Neural cell (in vitro differentiated cells): ENCODE results near the gene TNNT3. TPM values are rescaled to one million over a fixed set of nuclear protein-coding genes. Genes with fewer than 3 reads are reported as not detected.

Source experiments
- H2AFZ ChIP-seq: fragments of 200-600, 300-800 bp; sonication (generic), shearing (Covaris generic); 2 replicates; pipeline ENCODE4 v1.6.0; 2014; ENCODE audit warnings: low read depth, mild to moderate bottlenecking, antibody characterized with exemption, low read length, moderate library complexity
- H3F3A ChIP-seq: fragments of 200-600 bp; shearing (Covaris generic); 2 replicates; pipeline ENCODE4 v1.6.1; 2016; ENCODE audit warnings: mild to moderate bottlenecking, moderate library complexity, mixed read lengths, antibody characterized with exemption, low read length; ENCODE audit not compliant: insufficient read depth, poor library complexity, severe bottlenecking
- H3K27ac ChIP-seq: fragments of 200-600, 300-800 bp; sonication (generic), shearing (Covaris generic); 2 replicates; pipeline ENCODE4 v1.5.1; 2014; ENCODE audit warnings: mild to moderate bottlenecking, low read length, moderate library complexity
- H3K27me3 ChIP-seq: fragments of 300-800, 200-600 bp; sonication (generic), shearing (Covaris generic); 2 replicates; pipeline ENCODE4 v1.6.0; 2014; ENCODE audit warnings: mild to moderate bottlenecking, low read depth, low read length, moderate library complexity; ENCODE audit not compliant: insufficient read depth
- H3K36me3 ChIP-seq: fragments of 300-800, 200-600 bp; sonication (generic), shearing (Covaris generic); 2 replicates; pipeline ENCODE4 v1.5.1; 2014; ENCODE audit warnings: mild to moderate bottlenecking, antibody characterized with exemption, low read length, moderate library complexity; ENCODE audit not compliant: insufficient read depth
- H3K4me2 ChIP-seq: fragments of 300-800, 200-600 bp; sonication (generic), shearing (Covaris generic); 2 replicates; pipeline ENCODE4 v1.6.0; 2014; ENCODE audit warnings: mild to moderate bottlenecking, low read length
- H3K4me3 ChIP-seq: fragments of 300-800, 200-600 bp; sonication (generic), shearing (Covaris generic); 2 replicates; pipeline ENCODE4 v1.5.1; 2014; ENCODE audit warnings: mild to moderate bottlenecking, low read length, moderate library complexity
- H3K79me2 ChIP-seq: fragments of 200-600 bp; shearing (Covaris generic); replicated peaks from 2 replicates; pipeline ENCODE4 v1.6.0; 2014; ENCODE audit warnings: mild to moderate bottlenecking, low read length, moderate library complexity; ENCODE audit not compliant: insufficient read depth
- H3K9ac ChIP-seq: fragments of 300-800, 200-600 bp; sonication (generic), shearing (Covaris generic); 2 replicates; pipeline ENCODE4 v1.6.1; 2016; ENCODE audit warnings: mild to moderate bottlenecking, low read length, mixed read lengths
- H3K9me2 ChIP-seq: fragments of 200-600 bp; shearing (Covaris generic); 2 replicates; pipeline ENCODE4 v1.6.1; 2016; ENCODE audit warnings: mild to moderate bottlenecking, low read length, mixed read lengths; ENCODE audit not compliant: insufficient read depth
- H3K9me3 ChIP-seq: fragments of 200-600, 300-800 bp; sonication (generic), shearing (Covaris generic); 2 replicates; pipeline ENCODE4 v1.6.1; 2016; ENCODE audit warnings: mild to moderate bottlenecking, mixed run types, low read length, moderate library complexity, mixed read lengths
- H4K20me1 ChIP-seq: fragments of 200-600 bp; shearing (Covaris generic); 2 replicates; pipeline ENCODE4 v1.6.1; 2016; ENCODE audit warnings: mild to moderate bottlenecking, mixed run types; ENCODE audit not compliant: insufficient read depth
- CTCF ChIP-seq: fragments of 450-650 bp; IDR thresholded peaks from 2 replicates; pipeline ENCODE4 v1.5.1; 2014; ENCODE audit warnings: antibody characterized with exemption, mild to moderate bottlenecking, moderate library complexity; ENCODE audit not compliant: poor library complexity, severe bottlenecking
- EP300 ChIP-seq: fragments of 450-650 bp; conservative IDR thresholded peaks from 2 replicates; pipeline ENCODE4 v1.6.1; 2014; ENCODE audit warnings: antibody characterized with exemption, mild to moderate bottlenecking, moderate library complexity; ENCODE audit not compliant: poor library complexity, severe bottlenecking
- EZH2 ChIP-seq: fragments of 200-600, 300-800 bp; shearing (Covaris generic), sonication (generic); IDR thresholded peaks from 2 replicates; pipeline ENCODE4 v1.6.1; 2014; ENCODE audit warnings: antibody characterized with exemption, low read length, borderline replicate concordance, mild to moderate bottlenecking; ENCODE audit not compliant: insufficient read depth, poor library complexity, severe bottlenecking
- MXI1 ChIP-seq: fragments of 450-650 bp; conservative IDR thresholded peaks from 2 replicates; pipeline ENCODE4 v1.6.1; 2014; ENCODE audit warnings: antibody characterized with exemption, mild to moderate bottlenecking; ENCODE audit not compliant: poor library complexity, severe bottlenecking
- POLR2AphosphoS5 ChIP-seq: IDR thresholded peaks from 2 replicates; pipeline ENCODE4 v1.6.1; 2012
- RAD21 ChIP-seq: fragments of 450-650 bp; conservative IDR thresholded peaks from 2 replicates; pipeline ENCODE4 v1.6.1; 2014; ENCODE audit warnings: antibody characterized with exemption, mild to moderate bottlenecking, moderate library complexity
- REST ChIP-seq: IDR thresholded peaks from 2 replicates; pipeline ENCODE4 v1.6.1; 2012; ENCODE audit warnings: borderline replicate concordance
- SMC3 ChIP-seq: fragments of 450-650 bp; conservative IDR thresholded peaks from 2 replicates; pipeline ENCODE4 v1.6.1; 2014; ENCODE audit warnings: antibody characterized with exemption, mild to moderate bottlenecking, moderate library complexity; ENCODE audit not compliant: poor library complexity
- TAF1 ChIP-seq: IDR thresholded peaks from 2 replicates; pipeline ENCODE4 v1.6.1; 2012; ENCODE audit warnings: low read depth
- polyA plus RNA-seq: library from polyadenylated mRNA; depleted of rRNA; stranded (reverse); fragments of >200 nt; gene quantifications from 2 replicates; pipeline ENCODE4 v1.2.3, GENCODE V29; 2014

TNNT3 gene
- polyA plus RNA-seq, 1 donor from 2014 or later: not detected

- H3K9ac ChIP-seq: no peak overlapping the region
- H3K4me2 ChIP-seq: no peak overlapping the region
- no peaks in the 10 kb centered on the region for H3K79me2 ChIP-seq
- H4K20me1 ChIP-seq: no peaks in the 10 kb centered on the region
- no peaks in the 10 kb centered on the region for H3F3A ChIP-seq
- H3K36me3 ChIP-seq: no peaks in the 10 kb centered on the region
- no peaks in the 10 kb centered on the region for H3K9me3 ChIP-seq
- H2AFZ ChIP-seq: no peak overlapping the region
- TF ChIP-seq EP300 (no peak), MXI1 (no peak)
- no peaks in the 10 kb centered on the region for H3K9me2 ChIP-seq
- H3K27me3 ChIP-seq: no peaks in the 10 kb centered on the region
- no peak overlapping the region for H3K27ac ChIP-seq
- H3K4me3 ChIP-seq: no peak overlapping the region
Measured at GRCh38 chr11:1935156-1936071, 15.9 kb downstream of the TNNT3 start.

- Histone ChIP-seq H3K4me2 (no peak overlapping the region), H4K20me1 (no peaks in the 10 kb centered on the region), H3K27ac (no peak overlapping the region), H3K79me2 (no peaks in the 10 kb centered on the region), H3K9ac (no peak overlapping the region), H2AFZ (no peak overlapping the region), H3K27me3 (no peaks in the 10 kb centered on the region), H3K4me3 (no peak overlapping the region), H3F3A (no peaks in the 10 kb centered on the region), H3K36me3 (no peaks in the 10 kb centered on the region), H3K9me3 (no peaks in the 10 kb centered on the region), H3K9me2 (no peaks in the 10 kb centered on the region)
- TF ChIP-seq MXI1 (no peak), EP300 (no peak), RAD21 (no peak), POLR2AphosphoS5 (no peak), EZH2 (no peak), SMC3 (no peak), CTCF (no peak), TAF1 (no peak), REST (no peak)
Measured at GRCh38 chr11:1936072-1936780, 16.7 kb downstream of the TNNT3 start.
